Fibroblast of mammary gland (primary cell): ENCODE results near the gene NEBL.

Experiments used
- DNase-seq: peaks from one replicate; pipeline ENCODE4 v3.0.0-alpha.2; 2010; ENCODE audit warnings: low read depth
- H3K4me3 ChIP-seq: 2 replicates; pipeline ENCODE4 v1.5.1; 2011; ENCODE audit warnings: low read depth, mild to moderate bottlenecking, low read length, moderate library complexity; ENCODE audit not compliant: control insufficient read depth
- TF ChIP-seq, protein P1 (sequence below): conservative IDR thresholded peaks from 2 replicates; pipeline ENCODE4 v1.5.1; 2011; ENCODE audit warnings: low read depth, low read length, inconsistent platforms; ENCODE audit not compliant: control insufficient read depth, insufficient read depth

Gene NEBL

GRCh38 chr10:20870834-20871233 is 26.3 kb downstream of the NEBL start:
- DNase-seq = peak; percentile 68
- H3K4me3 ChIP-seq = no peak overlapping the region
- TF ChIP-seq, protein P1, sequence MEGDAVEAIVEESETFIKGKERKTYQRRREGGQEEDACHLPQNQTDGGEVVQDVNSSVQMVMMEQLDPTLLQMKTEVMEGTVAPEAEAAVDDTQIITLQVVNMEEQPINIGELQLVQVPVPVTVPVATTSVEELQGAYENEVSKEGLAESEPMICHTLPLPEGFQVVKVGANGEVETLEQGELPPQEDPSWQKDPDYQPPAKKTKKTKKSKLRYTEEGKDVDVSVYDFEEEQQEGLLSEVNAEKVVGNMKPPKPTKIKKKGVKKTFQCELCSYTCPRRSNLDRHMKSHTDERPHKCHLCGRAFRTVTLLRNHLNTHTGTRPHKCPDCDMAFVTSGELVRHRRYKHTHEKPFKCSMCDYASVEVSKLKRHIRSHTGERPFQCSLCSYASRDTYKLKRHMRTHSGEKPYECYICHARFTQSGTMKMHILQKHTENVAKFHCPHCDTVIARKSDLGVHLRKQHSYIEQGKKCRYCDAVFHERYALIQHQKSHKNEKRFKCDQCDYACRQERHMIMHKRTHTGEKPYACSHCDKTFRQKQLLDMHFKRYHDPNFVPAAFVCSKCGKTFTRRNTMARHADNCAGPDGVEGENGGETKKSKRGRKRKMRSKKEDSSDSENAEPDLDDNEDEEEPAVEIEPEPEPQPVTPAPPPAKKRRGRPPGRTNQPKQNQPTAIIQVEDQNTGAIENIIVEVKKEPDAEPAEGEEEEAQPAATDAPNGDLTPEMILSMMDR = no peak

- no peak for DNase-seq
- TF ChIP-seq, protein P1 = no peak
- H3K4me3 ChIP-seq = no peak overlapping the region
These were observed 34.1 kb downstream of the NEBL start for GRCh38 chr10:20863008-20863407.

DNA sequence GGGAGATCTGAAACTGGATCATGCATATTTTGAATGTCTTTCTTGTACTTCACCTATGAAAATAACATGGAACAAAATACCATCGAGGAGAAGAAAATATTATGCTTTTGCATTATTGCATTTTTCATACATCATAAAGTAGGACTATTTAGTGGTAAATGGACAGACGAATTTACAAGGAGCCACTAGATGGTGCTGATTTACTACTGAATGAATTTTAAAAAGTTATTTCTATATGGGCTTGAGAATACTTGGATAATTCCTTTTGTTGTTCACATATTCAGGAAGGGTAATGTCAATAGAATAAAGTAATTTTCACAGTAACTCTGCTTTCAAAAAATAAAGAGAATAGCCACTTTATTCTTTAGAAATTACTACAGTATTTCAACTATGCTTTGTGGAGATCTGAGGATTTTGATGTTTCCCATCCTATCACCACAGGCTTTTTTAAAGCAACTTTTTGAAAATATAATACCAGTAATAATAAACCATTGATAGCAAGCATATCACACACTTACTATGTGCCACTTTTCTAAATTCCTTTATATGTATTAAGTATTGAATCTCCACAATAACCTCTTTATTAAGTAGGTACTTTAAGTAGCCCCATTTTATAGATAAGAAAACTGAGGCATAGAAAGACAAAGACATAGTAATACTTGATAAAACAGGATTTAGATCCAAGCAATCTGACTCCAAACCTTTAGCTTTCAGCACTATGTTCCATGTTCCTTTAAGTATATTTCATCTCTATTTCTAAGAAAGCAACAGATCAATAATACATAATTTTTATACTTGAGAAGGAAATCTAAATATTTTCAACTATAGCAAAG is 38.6 kb downstream of the NEBL start:
- no peak overlapping the region for H3K4me3 ChIP-seq
- DNase-seq = peak; percentile 60
- TF ChIP-seq, protein P1 = peak; percentile 50

DNA sequence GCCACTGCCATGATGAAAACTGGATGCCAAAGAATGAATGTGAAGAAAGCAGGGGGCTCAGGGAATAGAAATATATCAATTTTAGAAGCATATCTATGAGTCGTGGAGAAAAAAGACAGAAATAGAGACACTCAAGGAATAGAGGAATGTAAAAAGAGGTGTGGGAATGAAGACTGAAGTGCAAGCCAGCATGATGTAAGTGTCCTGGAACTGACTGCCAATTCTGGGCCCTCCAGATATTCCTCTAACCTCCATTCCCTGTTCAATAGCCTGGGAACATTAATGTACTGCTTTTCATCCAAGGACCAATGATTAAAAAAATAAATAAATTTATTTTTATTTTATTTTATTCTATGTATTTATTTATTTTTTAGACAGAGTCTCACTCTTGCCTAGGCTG is 40.6 kb downstream of the NEBL start:
- no peak for DNase-seq
- TF ChIP-seq, protein P1 = no peak
- no peak overlapping the region for H3K4me3 ChIP-seq

- H3K4me3 ChIP-seq = no peak overlapping the region
- TF ChIP-seq, protein P1 = peak; percentile 53
- peak; percentile 60 for DNase-seq
These were observed 41.6 kb downstream of the NEBL start for GRCh38 chr10:20855398-20856038.

- H3K4me3 ChIP-seq = no peak overlapping the region
- DNase-seq = no peak
- TF ChIP-seq, protein P1 = no peak
These were observed 43.8 kb downstream of the NEBL start for GRCh38 chr10:20853276-20853675.

DNA sequence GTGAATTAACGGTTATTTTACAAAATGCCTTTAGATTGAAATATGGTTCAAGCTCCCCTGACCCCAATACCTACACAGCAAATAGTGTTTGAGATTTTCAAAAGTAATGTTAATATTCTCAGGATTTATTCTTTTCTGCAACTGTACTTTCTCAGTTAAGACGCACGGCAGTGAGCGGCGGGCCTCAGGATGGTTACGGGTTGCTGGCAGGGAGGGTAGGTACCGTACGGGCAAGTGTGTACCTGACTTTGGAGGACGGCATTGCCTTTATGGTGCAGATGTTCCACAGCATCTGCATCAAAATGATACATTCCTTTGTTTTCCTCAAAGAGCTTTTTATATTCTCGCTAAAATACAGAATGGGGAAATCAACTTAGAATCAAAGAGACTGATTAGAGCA is 44.8 kb downstream of the NEBL start:
- no peak overlapping the region for H3K4me3 ChIP-seq
- TF ChIP-seq, protein P1 = no peak
- DNase-seq = no peak
